Tibial nerve (tissue), 4 donors: Measurements from ENCODE around the gene MAP3K20. TPM values are rescaled to one million over a fixed set of nuclear protein-coding genes. Genes with fewer than 3 reads are reported as not detected.
A peak's percentile ranks its signal among the peaks of the same experiment; 100 is the strongest.

Source experiments
- DNase-seq, 2 donors: peaks; one replicate each; pipeline ENCODE4 v3.0.0-alpha.2; 2019; ENCODE audit warnings: low spot score in 2 of 2
- H3K27ac ChIP-seq, 4 donors: fragments of 200-600 bp; sonication (generic) in 3 of 4; one replicate each; pipeline ENCODE4 v1.5.1; 2017 to 2019; ENCODE audit warnings: mild to moderate bottlenecking in 1 of 4
- H3K27me3 ChIP-seq, 2 donors: fragments of 200-600 bp; sonication (generic) in 1 of 2; one replicate each; pipeline versions ENCODE4 v1.5.1 to v1.6.0; 2017 to 2019
- H3K36me3 ChIP-seq, 3 donors: fragments of 200-600 bp; sonication (generic); one replicate each; pipeline ENCODE4 v1.5.1; 2018 to 2019
- H3K4me1 ChIP-seq, 4 donors: fragments of 200-600 bp; sonication (generic) in 3 of 4; one replicate each; pipeline ENCODE4 v1.5.1; 2017 to 2019
- H3K4me3 ChIP-seq, 4 donors: fragments of 200-600 bp; sonication (generic) in 3 of 4; one replicate each; pipeline ENCODE4 v1.5.1; 2017 to 2019; ENCODE audit warnings: mild to moderate bottlenecking in 1 of 4, moderate library complexity in 1 of 4
- H3K9me3 ChIP-seq, 4 donors: fragments of 200-600 bp; sonication (generic) in 3 of 4; one replicate each; pipeline ENCODE4 v1.5.1; 2017 to 2019
- CTCF ChIP-seq, 5 experiments: fragments of 200-600 bp in 3 of 5; fragments of 450-650 bp in 2 of 5; sonication (generic) in 3 of 5; IDR thresholded peaks; one replicate each; pipeline ENCODE4 v1.5.1; 2016 to 2019; ENCODE audit warnings: antibody characterized with exemption in 5 of 5, mild to moderate bottlenecking in 3 of 5, moderate library complexity in 2 of 5
- EP300 ChIP-seq, 2 donors: sonication (generic); formaldehyde crosslinking; IDR thresholded peaks; one replicate each; pipeline ENCODE4 v1.6.1; 2017; ENCODE audit warnings: antibody characterized with exemption in 2 of 2, mild to moderate bottlenecking in 1 of 2
- POLR2A ChIP-seq, 2 donors: fragments of 450-650 bp; IDR thresholded peaks; one replicate each; pipeline ENCODE4 v1.6.1; 2017; ENCODE audit warnings: antibody characterized with exemption in 2 of 2, mild to moderate bottlenecking in 2 of 2, moderate library complexity in 2 of 2
- WGBS, 2 donors: methylation state at CpG; one replicate each; pipeline ENCODE4 v1.1.5; 2018; 5-methylcytosine and 5-hydroxymethylcytosine counted together
- total RNA-seq, 4 donors: library from RNA; depleted of rRNA; stranded (reverse); fragments of >200 nt; gene quantifications; one replicate each; pipeline ENCODE4 v1.1.0, GENCODE V29; 2016

The MAP3K20 gene
- total RNA-seq, 4 donors from 2014 or later = 21.9 to 32.6 (median 23.2) TPM

GRCh38 chr2:173044686-173045085 is 31.0 kb upstream of the MAP3K20 start:
- no peak for TF ChIP-seq EP300 (IDR thresholded peaks at IDR 0.05)
- no peak for TF ChIP-seq POLR2A (IDR thresholded peaks at IDR 0.05)
- no peak for TF ChIP-seq CTCF (IDR thresholded peaks at IDR 0.05)
- H3K4me1 ChIP-seq = peaks cover 0 to 13% (median 4%) of the 10 kb centered on the region in 4 donors
- H3K36me3 ChIP-seq = no peaks in the 10 kb centered on the region
- no peaks in the 10 kb centered on the region for H3K27me3 ChIP-seq
- H3K4me3 ChIP-seq = no peak overlapping the region
- DNase-seq = no peak
- no peak overlapping the region for H3K27ac ChIP-seq
- WGBS, 2 donors = 86 to 92% methylated on average over 10 of the region's 10 CpGs
- no peaks in the 10 kb centered on the region for H3K9me3 ChIP-seq

GRCh38 chr2:173045181-173045580 is 30.5 kb upstream of the MAP3K20 start:
- Histone ChIP-seq H3K27ac (no peak overlapping the region), H3K4me1 (peaks cover 0 to 14% (median 6%) of the 10 kb centered on the region in 4 donors), H3K9me3 (no peaks in the 10 kb centered on the region), H3K4me3 (no peak overlapping the region), H3K36me3 (no peaks in the 10 kb centered on the region), H3K27me3 (no peaks in the 10 kb centered on the region)
- TF ChIP-seq POLR2A (IDR thresholded peaks at IDR 0.05) (no peak), EP300 (IDR thresholded peaks at IDR 0.05) (no peak), CTCF (IDR thresholded peaks at IDR 0.05) (no peak)
- no peak for DNase-seq
- 87% methylated on average over 2 of the region's 2 CpGs for WGBS, 2 donors

GRCh38 chr2:173048522-173048896 is 27.1 kb upstream of the MAP3K20 start:
- no peak for DNase-seq
- whole genome bisulfite sequencing, 2 donors = 95% methylated on average over 3 of the region's 3 CpGs
- H3K4me3 ChIP-seq = no peak overlapping the region
- no peaks in the 10 kb centered on the region for H3K9me3 ChIP-seq
- no peaks in the 10 kb centered on the region for H3K36me3 ChIP-seq
- peaks cover 0 to 17% (median 6%) of the 10 kb centered on the region in 4 donors for H3K4me1 ChIP-seq
- TF ChIP-seq POLR2A (IDR thresholded peaks at IDR 0.05) (no peak), CTCF (IDR thresholded peaks at IDR 0.05) (no peak), EP300 (IDR thresholded peaks at IDR 0.05) (no peak)
- H3K27ac ChIP-seq = peak overlapping the region in 2 of 4 donors; percentile 19 to 60
- H3K27me3 ChIP-seq = no peaks in the 10 kb centered on the region

GRCh38 chr2:173048897-173049661 is 26.6 kb upstream of the MAP3K20 start:
- H3K4me3 ChIP-seq = no peak overlapping the region
- WGBS, 2 donors = 24 to 27% methylated on average over 4 of the region's 4 CpGs
- no peaks in the 10 kb centered on the region for H3K27me3 ChIP-seq
- TF ChIP-seq POLR2A (IDR thresholded peaks at IDR 0.05) (no peak), CTCF (IDR thresholded peaks at IDR 0.05) (no peak), EP300 (IDR thresholded peaks at IDR 0.05) (peak in 1 of 2 donors; percentile 81)
- peaks cover 0 to 20% (median 6%) of the 10 kb centered on the region in 4 donors for H3K4me1 ChIP-seq
- H3K27ac ChIP-seq = peak overlapping the region in 3 of 4 donors; percentile 30 to 74 (median 35)
- DNase-seq = peak; percentile 68 to 88
- no peaks in the 10 kb centered on the region for H3K9me3 ChIP-seq
- H3K36me3 ChIP-seq = no peaks in the 10 kb centered on the region

- Histone ChIP-seq H3K4me3 (no peak overlapping the region), H3K4me1 (peaks cover 0 to 20% (median 6%) of the 10 kb centered on the region in 4 donors), H3K36me3 (no peaks in the 10 kb centered on the region), H3K9me3 (no peaks in the 10 kb centered on the region), H3K27ac (peak overlapping the region in 3 of 4 donors; percentile 30 to 74 (median 35)), H3K27me3 (no peaks in the 10 kb centered on the region)
- WGBS, 2 donors = 93 to 95% methylated on average over 3 of the region's 3 CpGs
- DNase-seq = no peak
- TF ChIP-seq EP300 (IDR thresholded peaks at IDR 0.05) (no peak), CTCF (IDR thresholded peaks at IDR 0.05) (no peak), POLR2A (IDR thresholded peaks at IDR 0.05) (no peak)
These were observed 25.8 kb upstream of the MAP3K20 start for GRCh38 chr2:173049831-173050230.
